HepG2 (cell line): ENCODE measurements around the gene CERS6. TPM values are rescaled to one million over a fixed set of nuclear protein-coding genes. Genes with fewer than 3 reads are reported as not detected.

Experiments
- AGO1 ChIP-seq: fragments of 200-400 bp; formaldehyde crosslinking; IDR thresholded peaks from 2 replicates; pipeline ENCODE4 v1.6.1; 2017; ENCODE audit warnings: mild to moderate bottlenecking, low read depth, low read length, moderate library complexity; ENCODE audit not compliant: poor library complexity, severe bottlenecking
- ARID3A ChIP-seq: IDR thresholded peaks from 2 replicates; pipeline ENCODE4 v1.6.1; 2012; ENCODE audit warnings: low read depth, low read length, improper control_type of control experiment
- BCL6 ChIP-seq: IDR thresholded peaks from 2 replicates; pipeline ENCODE4 v1.6.1; 2016; ENCODE audit warnings: missing genetic modification reagents, missing compliant biosample characterization
- CBFB ChIP-seq: sonication (generic); formaldehyde crosslinking; IDR thresholded peaks from 2 replicates; pipeline ENCODE4 v1.4.0; 2020; ENCODE audit warnings: missing genetic modification reagents
- CREM ChIP-seq, 2 experiments: sonication (generic) in 1 of 2; formaldehyde crosslinking in 1 of 2; IDR thresholded peaks; 2 replicates each; pipeline versions ENCODE4 v1.4.0 to v1.6.1; 2016 to 2020; ENCODE audit warnings: antibody characterized with exemption in 1 of 2, mild to moderate bottlenecking in 1 of 2, missing genetic modification reagents in 1 of 2
- HOMEZ ChIP-seq: IDR thresholded peaks from 2 replicates; pipeline ENCODE4 v1.6.1; 2016; ENCODE audit warnings: low read depth
- MTA1 ChIP-seq: sonication (generic); formaldehyde crosslinking; IDR thresholded peaks from 2 replicates; pipeline ENCODE4 v1.4.0; 2020; ENCODE audit warnings: missing genetic modification reagents, mild to moderate bottlenecking, borderline replicate concordance
- NFE2L2 ChIP-seq: fragments of 150-350 bp; IDR thresholded peaks from 2 replicates; pipeline ENCODE4 v1.6.1; 2014; ENCODE audit warnings: low read length
- NFIC ChIP-seq: IDR thresholded peaks from 2 replicates; pipeline ENCODE4 v1.6.1; 2012; ENCODE audit warnings: mild to moderate bottlenecking, low read length, inconsistent platforms
- SALL1 ChIP-seq: sonication (generic); formaldehyde crosslinking; IDR thresholded peaks from 2 replicates; pipeline ENCODE4 v1.8.0; 2022; ENCODE audit warnings: mild to moderate bottlenecking, missing genetic modification reagents
- STAT6 ChIP-seq: sonication (generic); formaldehyde crosslinking; IDR thresholded peaks from 2 replicates; pipeline ENCODE4 v1.4.0; 2020; ENCODE audit warnings: missing genetic modification reagents, mild to moderate bottlenecking, borderline replicate concordance
- U2AF1 ChIP-seq: fragments of 200-400 bp; formaldehyde crosslinking; optimal IDR thresholded peaks from 2 replicates; pipeline ENCODE3; 2017; ENCODE audit warnings: mild to moderate bottlenecking, low read depth, low read length
- ZMYM4 ChIP-seq: sonication (generic); formaldehyde crosslinking; IDR thresholded peaks from 2 replicates; pipeline ENCODE4 v1.8.1; 2023; ENCODE audit warnings: mild to moderate bottlenecking, missing genetic modification reagents
- ZNF33A ChIP-seq: sonication (generic); formaldehyde crosslinking; IDR thresholded peaks from 2 replicates; pipeline ENCODE4 v1.5.1; 2020; ENCODE audit warnings: missing genetic modification reagents, mild to moderate bottlenecking, moderate library complexity, borderline replicate concordance
- ZNF343 ChIP-seq: sonication (generic); formaldehyde crosslinking; IDR thresholded peaks from 2 replicates; pipeline ENCODE4 v1.4.0; 2020; ENCODE audit warnings: mild to moderate bottlenecking, missing genetic modification reagents
- ZNF382 ChIP-seq: sonication (generic); formaldehyde crosslinking; IDR thresholded peaks from 2 replicates; pipeline ENCODE4 v1.5.0; 2020; ENCODE audit warnings: missing genetic modification reagents, mild to moderate bottlenecking, borderline replicate concordance
- ZNF44 ChIP-seq: sonication (generic); formaldehyde crosslinking; IDR thresholded peaks from 2 replicates; pipeline ENCODE4 v1.5.1; 2020; ENCODE audit warnings: mild to moderate bottlenecking, missing genetic modification reagents
- ZNF749 ChIP-seq: sonication (generic); formaldehyde crosslinking; IDR thresholded peaks from 2 replicates; pipeline ENCODE4 v1.8.0; 2022; ENCODE audit warnings: mild to moderate bottlenecking, missing genetic modification reagents, moderate library complexity, borderline replicate concordance
- ZNF761 ChIP-seq: sonication (generic); formaldehyde crosslinking; conservative IDR thresholded peaks from 2 replicates; pipeline ENCODE4 v1.4.0; 2020; ENCODE audit warnings: mild to moderate bottlenecking, missing genetic modification reagents
- ZNF772 ChIP-seq: sonication (generic); formaldehyde crosslinking; IDR thresholded peaks from 2 replicates; pipeline ENCODE4 v1.5.0; 2020; ENCODE audit warnings: mild to moderate bottlenecking, missing genetic modification reagents
- ZNF782 ChIP-seq: sonication (generic); formaldehyde crosslinking; IDR thresholded peaks from 2 replicates; pipeline ENCODE4 v1.4.0; 2020; ENCODE audit warnings: missing genetic modification reagents, mild to moderate bottlenecking, borderline replicate concordance
- polyA plus RNA-seq, 8 experiments: library from polyadenylated mRNA; depleted of rRNA in 3 of 8; stranded (reverse) in 7 of 8; unstranded in 1 of 8; fragments of >200 nt; fragmentation: Illumina TruSeq in 4 of 8; extraction: Trizol in 4 of 8; gene quantifications; 2 replicates each; pipeline versions ENCODE4 v1.2.1 to v1.2.3, GENCODE V29; 2011 to 2016; ENCODE audit warnings: low read depth in 4 of 8, missing spikeins in 1 of 8, mixed read lengths in 1 of 8; ENCODE audit not compliant: insufficient read depth in 1 of 8
- total RNA-seq, 5 experiments: library from RNA; depleted of rRNA; stranded (reverse); fragments of >200 nt; fragmentation: Illumina TruSeq; extraction: Trizol; gene quantifications; 2 replicates each; pipeline ENCODE4 v1.2.3, GENCODE V29; 2016; ENCODE audit warnings: low read depth in 1 of 5
- TF ChIP-seq, protein P1 (sequence below): IDR thresholded peaks from 2 replicates; pipeline ENCODE4 v1.6.1; 2016; ENCODE audit warnings: missing compliant biosample characterization, missing genetic modification reagents, borderline replicate concordance

The CERS6 gene
- total and polyA plus RNA-seq, 2 of the 13 experiments (the other 11 are each of a cell fraction or from before 2014, with no cell fraction given), result 10.1 to 20.3 TPM

DNA sequence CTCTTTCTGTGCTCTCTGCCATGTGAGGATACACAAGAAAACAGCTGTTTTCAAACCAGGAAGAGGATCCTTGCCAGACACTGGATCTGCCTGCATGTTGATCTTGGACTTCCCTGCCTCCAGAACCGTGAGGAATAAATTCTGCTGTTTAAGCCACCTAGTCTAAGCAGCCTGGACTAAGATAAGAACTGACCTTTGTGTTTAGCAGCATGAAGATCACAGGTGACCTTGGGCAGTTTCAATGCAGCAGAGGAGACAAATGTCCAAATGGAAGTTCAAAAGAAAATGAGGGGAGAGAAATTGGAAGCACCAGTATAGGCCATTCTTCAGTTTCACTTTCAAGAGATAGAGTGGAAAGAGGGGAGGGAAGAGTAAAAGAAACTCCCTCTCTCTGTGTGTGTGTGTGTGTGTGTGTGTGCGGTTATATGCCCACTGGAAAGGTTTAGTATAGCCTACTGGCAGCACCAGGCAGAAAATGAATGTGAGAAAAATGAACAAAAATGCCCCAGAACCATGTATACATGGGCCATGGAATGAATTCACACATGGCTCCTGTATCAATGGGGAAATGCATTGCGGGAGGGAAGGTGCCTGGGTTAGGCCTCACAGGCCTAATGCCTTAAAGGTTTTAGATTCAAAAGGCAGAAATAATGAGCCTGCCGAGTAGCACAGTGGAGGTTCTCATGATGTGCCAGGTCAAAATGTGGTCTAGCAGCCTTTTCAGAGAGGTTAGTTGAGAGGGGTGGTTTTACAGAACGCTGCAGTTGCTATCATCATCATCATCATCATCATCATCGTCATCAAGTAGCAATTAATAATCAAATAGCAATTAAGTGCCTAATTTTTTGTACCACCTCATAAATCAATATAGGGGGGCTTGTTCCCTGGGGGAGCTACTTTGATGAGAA lies 1.1 kb upstream of the CERS6 start (continued):
- no peak for TF ChIP-seq ZNF343 (CRISPR knock-in tag)
- TF ChIP-seq SALL1 (CRISPR knock-in tag), result no peak
- TF ChIP-seq ZNF772 (CRISPR knock-in tag), result no peak
- no peak for TF ChIP-seq ZNF33A (CRISPR knock-in tag)
- TF ChIP-seq HOMEZ (CRISPR knock-in tag), result no peak
- no peak for TF ChIP-seq ZNF44 (CRISPR knock-in tag)
- TF ChIP-seq STAT6 (CRISPR knock-in tag), result 0 out of 2 replicates have a peak, but pooled peaks have one; percentile 1
- no peak for TF ChIP-seq ZNF749
- no peak for TF ChIP-seq ZNF782
- TF ChIP-seq ZNF382 (CRISPR knock-in tag), result no peak
- TF ChIP-seq ZNF761 (CRISPR knock-in tag), result no peak
- no peak for TF ChIP-seq CREM (IDR thresholded peaks at IDR 0.05)
- no peak for TF ChIP-seq CREM (CRISPR knock-in tag; IDR thresholded peaks at IDR 0.05)
- TF ChIP-seq ARID3A, result no peak
- TF ChIP-seq AGO1, result no peak
- TF ChIP-seq, protein P1, sequence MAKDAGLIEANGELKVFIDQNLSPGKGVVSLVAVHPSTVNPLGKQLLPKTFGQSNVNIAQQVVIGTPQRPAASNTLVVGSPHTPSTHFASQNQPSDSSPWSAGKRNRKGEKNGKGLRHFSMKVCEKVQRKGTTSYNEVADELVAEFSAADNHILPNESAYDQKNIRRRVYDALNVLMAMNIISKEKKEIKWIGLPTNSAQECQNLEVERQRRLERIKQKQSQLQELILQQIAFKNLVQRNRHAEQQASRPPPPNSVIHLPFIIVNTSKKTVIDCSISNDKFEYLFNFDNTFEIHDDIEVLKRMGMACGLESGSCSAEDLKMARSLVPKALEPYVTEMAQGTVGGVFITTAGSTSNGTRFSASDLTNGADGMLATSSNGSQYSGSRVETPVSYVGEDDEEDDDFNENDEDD, result no peak
- 0 out of 2 replicates have a peak, but pooled peaks have one; percentile 47 for TF ChIP-seq NFIC
- peak; percentile 83 for TF ChIP-seq ZMYM4 (CRISPR knock-in tag)
- no peak for TF ChIP-seq MTA1
- TF ChIP-seq U2AF1, result no peak
- TF ChIP-seq NFE2L2, result no peak
- TF ChIP-seq BCL6 (CRISPR knock-in tag), result 0 out of 2 replicates have a peak, but pooled peaks have one; percentile 26
- no peak for TF ChIP-seq CBFB (CRISPR knock-in tag)
